Muscle of arm (tissue), 12 donors: ENCODE data around the gene NIN. TPM values are rescaled to one million over a fixed set of nuclear protein-coding genes. Genes with fewer than 3 reads are reported as not detected.
A peak's percentile ranks its signal among the peaks of the same experiment; 100 is the strongest.
"Not testable (repeated sequence)": the region's sequence is repeated elsewhere in the genome, so short reads cannot be mapped to it uniquely, and the experiment has no call there.

Experiments
- DNase-seq: peaks from one replicate; pipeline ENCODE4 v3.0.0-alpha.2; 2013
- polyA plus RNA-seq, 12 donors: library from polyadenylated mRNA; unstranded; fragments of 120-200 nt; gene quantifications; one replicate each; pipeline ENCODE4 v1.2.1, GENCODE V29; 2013; ENCODE audit not compliant: insufficient read length in 12 of 12

The NIN gene
- polyA plus RNA-seq, 12 donors = 32.0 to 57.2 (median 43.0) TPM; not detected in 1

DNA sequence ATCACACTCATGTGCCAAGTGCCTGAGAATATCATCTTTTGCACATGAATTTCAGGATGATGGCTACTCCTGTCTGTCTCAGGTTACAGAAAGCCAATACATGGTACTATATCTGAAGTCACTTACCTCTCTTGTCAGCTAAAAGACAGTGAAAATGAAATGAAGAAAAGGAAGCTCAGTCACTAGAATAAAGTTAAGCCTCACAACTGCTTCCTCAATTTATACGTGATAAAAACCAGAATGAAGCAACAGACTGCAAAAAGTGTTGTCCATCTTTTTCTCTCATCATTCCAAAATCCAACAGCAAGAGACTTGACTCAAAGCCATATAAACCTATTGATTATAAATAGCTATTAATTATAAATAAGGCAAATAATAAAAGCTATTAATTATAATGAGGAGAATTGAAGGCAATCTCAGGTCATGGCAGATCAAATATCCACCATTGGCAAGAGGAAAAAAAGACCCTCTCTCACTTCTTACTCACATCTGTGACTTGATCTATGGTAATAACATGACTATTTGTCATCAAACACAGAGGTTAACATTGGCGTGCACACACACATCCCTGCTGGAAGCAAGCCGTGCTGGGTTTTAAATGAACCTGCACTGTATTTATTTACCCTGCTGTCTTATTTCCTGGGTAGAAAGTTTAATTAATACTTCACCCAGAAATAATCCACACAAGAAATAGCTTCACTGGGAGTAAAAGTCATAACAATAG, 10.0 kb downstream of the NIN start:
- no peak for DNase-seq

DNA sequence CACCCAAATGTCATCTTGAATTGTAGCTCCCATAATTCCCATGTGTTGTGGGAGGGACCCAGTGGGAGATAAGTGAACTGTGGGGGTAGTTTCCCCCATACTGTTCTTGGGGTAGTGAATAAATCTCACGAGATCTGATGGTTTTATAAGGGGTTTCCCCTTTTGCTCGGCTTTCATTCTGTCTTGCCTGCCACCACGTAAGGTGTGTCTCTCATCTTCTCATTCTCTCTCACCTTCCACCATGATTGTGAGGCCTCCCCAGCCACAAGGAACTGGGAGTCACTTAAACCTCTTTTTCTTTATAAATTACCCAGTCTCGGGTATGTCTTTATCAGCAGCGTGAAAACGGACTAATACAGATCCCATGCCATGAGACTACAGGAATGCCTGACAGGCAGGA, 11.7 kb downstream of the NIN start:
- not testable (repeated sequence) for DNase-seq

DNA sequence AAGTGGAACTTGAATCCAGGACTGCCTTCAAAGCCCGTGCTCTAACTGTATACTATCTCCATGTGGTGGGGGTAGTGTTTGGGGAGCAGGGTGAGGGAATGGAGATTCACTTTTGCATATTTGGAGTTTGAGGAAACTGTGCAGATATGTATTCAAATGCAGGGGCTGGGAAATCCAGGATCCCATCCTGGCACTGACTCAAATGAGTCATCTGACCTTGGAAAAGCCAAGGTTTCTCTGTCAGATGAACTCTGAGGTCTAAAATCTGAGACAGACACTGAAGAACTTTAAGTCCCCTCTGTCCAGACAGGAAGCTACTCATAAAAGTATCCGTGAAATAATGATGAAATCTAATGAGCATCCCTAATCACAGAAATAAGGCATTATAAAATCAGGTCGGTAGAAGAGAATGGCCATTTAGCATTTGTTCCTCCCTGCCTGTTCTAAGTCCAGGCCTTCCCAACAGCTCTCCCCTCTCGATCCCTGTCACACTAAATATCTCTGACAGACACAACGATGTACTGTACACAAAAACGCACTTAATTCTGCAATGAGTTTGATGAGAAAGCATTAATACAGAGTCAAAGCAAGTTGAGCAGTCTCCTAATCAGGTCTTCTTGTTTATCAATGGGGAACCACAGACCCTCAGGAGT, 14.4 kb downstream of the NIN start:
- no peak for DNase-seq

DNA sequence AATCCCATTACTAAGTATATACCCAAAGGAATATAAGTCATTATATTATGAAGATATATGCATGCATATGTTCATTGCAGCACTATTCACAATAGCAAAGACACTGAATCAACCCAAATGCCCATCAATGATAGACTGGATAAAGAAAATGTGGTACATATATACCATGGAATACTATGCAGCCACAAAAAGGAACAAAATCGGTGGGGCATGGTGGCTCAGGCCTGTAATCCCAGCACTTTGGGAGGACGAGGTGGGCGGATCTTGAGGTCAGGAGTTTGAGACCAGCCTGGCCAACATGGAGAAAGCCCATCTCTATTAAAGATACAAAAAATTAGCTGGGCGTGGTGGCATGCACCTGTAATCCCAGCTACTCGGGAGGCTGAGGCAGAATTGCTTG, 15.4 kb downstream of the NIN start:
- not testable (repeated sequence) for DNase-seq

DNA sequence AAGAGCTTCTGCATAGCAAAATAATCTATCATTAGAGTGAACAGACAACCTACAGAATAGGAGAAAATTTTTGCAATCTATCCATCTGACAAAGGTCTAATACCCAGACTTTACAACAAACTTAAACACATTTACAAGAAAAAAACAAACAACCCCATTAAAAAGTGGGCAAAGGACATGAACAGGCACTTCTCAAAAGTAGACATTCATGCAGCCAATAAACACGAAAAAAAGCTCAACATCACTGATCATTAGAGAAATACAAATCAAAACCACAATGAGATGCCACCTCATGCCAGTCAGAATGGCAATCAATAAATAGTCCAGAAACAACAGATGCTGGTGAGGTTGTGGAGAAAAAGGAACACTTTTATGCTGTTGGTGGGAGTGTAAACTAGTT, 15.9 kb downstream of the NIN start:
- DNase-seq = not testable (repeated sequence)

DNA sequence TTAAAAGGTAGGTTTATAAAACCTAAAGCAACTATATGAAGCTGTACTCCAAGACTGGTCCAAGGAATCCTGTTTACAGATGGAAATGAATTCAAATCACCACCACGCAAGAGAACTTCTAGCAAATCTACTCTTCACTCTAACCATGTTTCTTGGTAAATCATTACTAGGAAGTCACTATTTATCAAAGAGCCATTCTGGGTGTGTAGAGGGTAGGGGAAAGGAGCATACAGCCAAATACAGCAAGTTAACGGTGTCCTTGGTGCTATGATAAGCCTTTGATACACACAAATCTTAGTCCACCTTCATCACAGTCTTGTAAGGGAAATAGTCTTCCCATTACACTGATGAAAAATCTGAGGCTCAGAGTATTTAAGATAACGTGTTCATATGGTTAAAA, 16.8 kb downstream of the NIN start:
- DNase-seq = no peak

DNA sequence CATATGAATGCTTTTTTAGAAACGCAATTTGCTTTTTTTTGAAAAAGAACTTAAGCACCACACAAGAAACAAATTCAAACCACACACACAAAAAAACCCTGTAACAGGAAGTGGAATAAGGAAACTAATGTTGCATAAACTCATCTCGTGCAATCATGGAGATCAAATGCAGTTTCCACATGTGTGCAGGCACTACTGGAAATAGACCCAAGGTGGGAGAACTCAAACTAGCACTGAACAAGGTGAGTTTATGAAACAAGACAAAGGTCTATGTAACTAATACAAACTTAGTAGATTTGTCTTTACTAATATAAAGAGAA, 17.5 kb downstream of the NIN start:
- no peak for DNase-seq

DNA sequence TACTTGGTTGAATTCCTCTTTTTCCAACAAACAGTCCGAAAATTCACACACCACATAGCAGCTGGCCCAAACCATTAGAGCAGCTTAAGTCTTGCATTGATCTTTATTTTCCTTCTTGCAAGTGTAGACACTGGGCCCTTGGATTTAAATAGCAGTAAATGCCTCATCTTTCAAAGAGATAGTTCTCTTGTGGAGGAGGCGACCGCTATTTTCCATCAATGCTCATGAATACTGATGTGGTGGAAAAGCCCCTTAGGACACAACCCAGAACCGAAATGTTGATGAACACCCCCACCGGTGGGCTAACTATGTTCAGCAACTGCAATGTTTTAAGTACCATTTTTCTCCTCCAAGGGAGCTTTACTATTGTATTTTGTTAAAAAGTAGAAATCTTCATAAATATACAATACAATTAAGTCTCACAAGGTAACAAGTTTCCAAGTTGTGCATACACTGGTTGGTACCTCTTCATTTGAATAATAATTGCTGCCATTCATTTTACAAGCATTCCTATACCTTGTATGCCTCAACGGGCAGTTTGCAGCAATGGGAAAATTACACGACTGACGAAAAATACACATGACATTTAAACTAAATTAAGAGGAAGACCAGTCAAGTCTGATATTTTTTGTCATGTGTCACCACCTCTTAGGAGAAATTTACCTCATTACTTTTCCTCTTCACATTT, 18.0 kb downstream of the NIN start:
- no peak for DNase-seq

DNA sequence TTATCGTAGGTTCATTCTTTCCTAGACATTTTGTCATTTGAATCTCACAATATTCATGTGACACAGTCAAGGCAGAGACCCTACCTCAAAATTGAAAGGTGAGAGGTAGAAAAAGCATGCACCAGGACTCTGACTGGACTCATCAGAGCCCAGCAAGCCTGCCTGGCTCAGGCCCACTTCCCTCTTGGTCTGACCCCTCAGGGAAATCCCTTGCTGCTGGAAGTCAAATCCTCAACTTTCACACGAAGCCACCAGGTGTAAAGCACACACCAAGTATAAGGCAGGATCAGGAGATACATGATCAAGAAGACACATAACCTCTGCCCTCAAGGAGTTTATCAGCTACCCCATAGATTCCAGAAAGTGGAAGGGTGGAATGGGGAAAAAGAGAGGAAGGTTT, 18.8 kb downstream of the NIN start:
- no peak for DNase-seq

DNA sequence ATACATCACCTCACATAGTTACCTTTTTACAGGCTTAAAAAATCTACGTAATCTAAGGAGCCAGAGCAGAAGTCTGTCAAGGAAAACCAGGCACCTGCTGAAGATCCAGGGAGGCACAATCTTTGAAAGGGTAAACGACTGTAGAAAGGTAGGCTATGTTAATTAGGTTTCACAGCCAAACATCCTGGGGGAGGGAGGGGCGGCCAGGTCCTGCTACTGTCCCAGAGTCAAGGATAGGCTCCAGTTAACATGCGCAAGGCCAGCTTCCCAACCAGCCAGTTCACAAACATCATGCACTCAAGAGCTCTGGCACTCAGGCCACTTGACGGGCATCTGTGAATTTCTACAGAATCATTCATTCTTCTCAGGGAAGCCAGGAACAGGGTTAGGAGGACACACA, 22.9 kb downstream of the NIN start:
- no peak for DNase-seq

DNA sequence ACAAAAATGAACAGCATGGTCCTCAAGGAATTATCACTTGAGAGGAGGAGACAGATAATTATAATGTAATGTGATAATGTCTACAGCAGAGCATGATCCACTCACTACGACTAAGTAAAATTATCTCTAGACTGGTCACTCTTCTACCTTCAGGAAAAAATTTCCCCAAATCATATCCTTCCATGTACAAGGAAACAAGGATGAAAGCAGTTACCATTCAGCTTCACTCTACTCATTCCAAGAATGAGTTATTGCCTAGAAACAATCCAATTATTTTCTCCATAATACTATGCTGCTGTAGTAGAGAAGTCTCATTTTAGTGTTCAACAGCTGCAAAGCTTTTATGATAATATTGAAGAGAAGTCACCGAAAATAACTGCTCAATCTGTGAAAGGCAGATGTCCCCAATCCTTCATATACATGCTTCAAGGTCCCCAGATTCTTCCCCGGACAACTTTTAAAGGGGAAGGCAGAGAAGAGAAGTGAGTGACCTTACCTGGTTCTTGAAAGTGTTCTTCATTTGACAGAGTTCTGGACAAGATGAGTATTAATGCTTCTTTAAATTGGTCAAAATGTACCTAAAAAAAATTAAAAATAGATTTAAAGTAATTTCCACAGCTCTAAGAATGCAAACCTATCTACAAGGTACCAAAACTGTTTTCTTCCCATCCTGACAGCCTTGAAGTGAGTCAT, 24.6 kb downstream of the NIN start:
- no peak for DNase-seq

DNA sequence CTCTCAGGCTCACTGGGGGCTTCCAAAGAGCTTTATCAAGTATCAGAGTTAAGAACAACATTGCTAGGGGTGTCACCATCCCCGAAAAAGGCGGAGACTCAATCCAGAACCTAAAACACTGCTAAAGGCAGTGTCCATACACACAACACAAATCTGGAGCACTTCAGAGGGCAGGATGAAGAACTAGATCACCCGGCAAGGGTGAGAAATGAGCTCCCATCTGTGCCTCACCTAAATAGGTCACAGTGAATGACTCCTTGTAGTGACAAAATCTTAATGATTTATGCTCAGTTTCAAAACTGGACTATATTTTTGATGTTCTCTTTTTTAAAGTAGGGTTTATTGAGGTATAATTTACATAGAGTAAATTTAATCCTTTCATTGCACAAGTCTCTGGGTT, 25.6 kb downstream of the NIN start:
- DNase-seq = no peak

DNA sequence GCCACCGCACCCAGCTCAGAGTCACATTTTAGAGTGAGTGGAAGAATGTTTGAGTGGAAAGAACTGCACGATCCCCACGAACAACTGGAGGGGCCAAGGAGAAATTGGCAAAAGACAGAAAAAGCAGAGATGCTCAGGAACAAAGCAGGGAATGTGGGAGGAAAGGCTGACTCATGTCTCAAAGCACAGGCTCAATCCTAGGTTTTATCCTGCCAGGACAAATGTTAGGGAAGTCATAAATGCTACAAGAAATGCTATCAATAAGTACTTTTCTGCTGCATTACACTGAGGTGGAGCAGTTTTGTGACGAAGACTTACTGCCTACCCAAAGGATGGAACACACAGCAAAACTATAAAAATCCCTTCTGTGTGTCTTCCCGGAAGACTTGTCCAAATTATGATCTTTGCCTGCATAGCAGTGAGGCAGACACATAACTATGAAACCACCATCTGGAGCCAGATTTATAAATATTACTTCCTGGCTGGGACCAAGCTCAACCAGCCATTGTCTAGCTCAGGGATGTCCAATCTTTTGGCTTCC, 26.7 kb downstream of the NIN start:
- peak; percentile 54 for DNase-seq

DNA sequence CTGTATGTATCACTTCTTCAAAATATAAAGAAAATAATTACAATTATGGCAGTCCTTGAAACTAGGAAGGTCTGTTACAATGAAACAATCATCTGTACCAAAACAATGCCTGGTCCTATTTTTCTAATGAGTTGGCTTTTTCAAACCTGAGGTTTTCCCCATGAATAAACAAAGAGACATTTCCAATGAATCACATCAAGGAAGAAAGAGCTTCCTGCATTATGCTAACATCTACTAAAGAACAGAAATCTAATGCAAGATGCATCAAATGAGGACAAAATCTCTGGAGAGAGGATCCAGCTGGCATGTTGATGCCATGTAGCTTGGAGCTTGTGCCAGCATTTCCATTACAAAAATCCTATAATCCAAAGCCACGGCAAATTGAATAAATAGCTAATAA, 29.3 kb downstream of the NIN start:
- DNase-seq = no peak

DNA sequence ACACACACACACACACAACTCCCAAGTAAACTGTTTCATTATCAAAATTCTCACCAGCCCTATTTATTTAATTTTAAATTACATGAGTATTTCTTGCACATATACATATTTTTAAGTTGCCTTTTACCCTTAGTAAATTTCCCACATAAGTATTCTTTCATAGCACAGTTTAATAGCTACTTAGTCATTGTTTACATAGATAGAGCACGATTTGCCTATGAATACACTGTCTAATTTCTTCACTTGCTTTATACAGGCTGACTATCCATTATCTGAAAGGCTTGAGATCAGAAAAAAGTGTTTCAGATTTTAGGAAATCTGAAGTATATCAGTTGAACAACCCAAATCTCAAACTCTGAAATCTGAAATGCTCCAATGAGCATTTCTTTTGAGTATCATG, 30.9 kb downstream of the NIN start:
- no peak for DNase-seq

DNA sequence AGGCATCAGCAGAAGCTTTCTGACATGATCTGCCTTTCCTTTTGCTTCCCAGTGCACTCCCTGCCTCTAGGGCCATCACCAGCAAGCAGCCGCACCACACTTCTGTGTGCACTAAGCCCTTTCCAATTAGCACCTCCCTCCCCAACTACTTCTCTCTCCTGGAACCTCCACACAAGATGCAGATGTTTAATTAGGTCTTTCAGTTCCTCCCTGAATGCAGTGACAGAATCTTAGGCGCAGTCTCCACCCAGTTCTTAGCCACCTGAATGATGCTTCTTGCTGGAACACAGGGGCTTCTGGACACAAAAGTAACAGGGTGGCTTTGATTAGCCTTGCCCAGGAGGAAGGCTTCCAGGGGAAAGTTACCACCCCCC, 32.9 kb downstream of the NIN start:
- no peak for DNase-seq

DNA sequence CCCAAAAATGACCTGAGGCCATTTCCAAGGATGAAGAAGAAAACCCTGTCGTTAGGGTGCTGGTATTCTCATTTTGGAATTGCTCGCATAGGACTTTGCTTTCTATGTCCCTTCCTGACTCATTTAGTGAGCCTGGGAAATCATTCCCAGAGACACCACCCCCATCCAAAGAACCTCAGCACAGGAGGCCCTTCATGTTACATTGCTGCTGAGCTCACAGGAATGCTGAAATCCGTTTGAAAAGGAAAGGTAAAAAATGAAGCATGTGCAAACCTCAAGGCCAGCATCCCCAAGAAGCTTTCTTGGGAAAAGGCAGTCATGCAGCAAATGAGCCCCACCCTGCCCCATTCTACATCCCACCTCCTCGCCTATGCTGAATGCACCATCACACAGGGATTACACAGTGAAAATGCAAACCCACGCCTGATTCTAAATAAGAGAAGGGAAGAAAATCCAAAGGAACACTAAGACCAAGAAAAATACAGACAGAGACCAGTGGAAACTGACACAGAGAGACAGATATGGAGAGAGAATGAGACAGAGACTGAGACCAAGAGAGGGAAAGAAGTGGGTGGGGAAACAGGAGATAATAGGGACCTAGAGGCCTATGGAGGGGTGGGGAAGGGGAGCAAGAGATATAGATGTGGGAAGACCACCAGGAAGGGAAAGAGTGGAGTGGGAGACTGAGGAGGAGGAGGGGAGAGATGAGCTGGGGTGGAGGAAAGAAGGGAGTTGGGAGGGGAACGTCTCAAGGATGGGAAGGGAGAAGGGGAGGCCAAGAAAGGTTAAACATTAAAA, 33.5 kb downstream of the NIN start:
- DNase-seq = no peak

DNA sequence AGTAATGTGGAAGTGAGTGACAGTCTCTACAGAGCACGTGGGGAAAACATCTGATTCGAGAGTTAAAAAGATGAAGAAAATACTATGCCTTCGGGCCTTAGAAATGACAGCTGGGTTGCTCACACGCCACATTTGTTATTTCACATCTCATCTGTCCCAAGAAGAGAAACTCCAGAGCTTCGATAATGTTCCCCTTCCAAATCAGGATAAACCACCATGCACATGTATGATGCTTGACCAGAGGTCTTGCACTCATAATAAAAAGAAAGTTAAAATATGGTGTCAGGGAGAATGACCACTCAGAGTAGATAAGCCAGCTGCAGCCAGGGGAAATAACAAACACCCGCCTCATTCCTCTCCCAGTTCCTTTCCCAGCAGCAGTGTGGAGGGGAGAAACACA, 34.6 kb downstream of the NIN start:
- DNase-seq = no peak

DNA sequence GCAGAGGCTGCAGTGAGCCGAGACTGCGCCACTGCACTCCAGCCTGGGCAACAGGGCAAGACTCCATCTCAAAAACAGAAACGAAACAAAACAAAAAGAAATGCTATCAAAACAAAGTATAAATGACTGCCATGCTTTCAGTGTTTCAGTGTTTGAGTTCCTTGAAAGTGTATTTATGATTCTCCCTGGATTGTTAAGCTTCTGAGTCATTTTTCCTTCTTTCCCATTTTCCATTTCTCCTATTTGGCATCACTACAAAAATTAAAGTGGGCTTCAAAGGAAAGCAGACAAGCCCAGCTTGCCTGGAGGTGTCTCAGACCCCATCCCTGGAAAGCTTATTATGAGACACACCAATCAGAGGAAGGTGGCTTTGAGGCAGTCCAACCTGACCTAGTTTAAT, 35.1 kb downstream of the NIN start:
- DNase-seq = no peak

DNA sequence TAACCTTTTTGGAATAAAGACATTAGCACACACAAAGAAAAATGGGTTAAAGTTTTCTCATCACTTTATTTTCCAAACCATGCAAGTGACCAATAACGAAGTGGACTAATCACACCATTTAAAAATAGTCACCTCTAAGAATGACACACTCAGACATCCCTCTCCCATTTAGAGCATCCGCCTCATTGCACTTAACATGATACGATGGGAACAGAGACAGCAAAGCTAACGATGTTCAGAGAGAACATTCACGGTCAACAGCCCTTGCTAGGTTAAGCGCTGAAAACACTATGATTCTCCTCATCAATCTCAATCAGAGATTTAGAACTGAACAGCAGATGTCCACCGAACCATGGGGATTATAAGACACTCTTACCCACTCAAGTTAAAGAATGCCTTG, 35.8 kb downstream of the NIN start:
- DNase-seq = no peak

DNA sequence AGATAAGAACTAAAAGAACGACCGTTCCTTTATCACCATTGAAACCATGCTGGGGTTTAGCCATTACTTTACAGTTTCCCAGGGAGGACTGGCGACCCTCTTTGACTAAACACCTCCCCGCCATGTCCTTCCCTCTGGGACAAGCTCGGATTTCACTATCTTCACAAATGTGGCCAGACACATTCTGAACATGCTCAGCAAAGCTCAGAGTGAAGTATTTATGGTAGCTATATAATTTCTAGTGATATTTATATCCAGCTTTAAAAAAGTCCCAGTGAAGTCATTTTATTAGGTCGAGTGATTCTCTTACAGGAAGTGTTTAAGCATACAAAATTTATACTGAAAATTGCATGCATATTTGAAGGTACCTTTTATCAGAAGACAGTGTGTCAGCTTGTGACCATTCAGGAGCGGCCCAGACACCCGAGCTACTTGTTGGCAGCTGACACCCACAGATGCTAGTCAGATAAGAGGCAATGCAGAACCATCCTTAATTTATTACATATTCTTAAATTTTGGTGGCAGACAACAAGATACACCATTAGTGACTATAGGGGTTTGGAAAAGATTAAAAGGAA, 36.8 kb downstream of the NIN start:
- DNase-seq = no peak
